ENCODE data around the gene PACSIN2.

The PACSIN2 gene

GRCh38 chr22:42880815-42881214, 134.1 kb downstream of the PACSIN2 start:
- DNase-seq = no peak
- no peak for ATAC-seq

DNA sequence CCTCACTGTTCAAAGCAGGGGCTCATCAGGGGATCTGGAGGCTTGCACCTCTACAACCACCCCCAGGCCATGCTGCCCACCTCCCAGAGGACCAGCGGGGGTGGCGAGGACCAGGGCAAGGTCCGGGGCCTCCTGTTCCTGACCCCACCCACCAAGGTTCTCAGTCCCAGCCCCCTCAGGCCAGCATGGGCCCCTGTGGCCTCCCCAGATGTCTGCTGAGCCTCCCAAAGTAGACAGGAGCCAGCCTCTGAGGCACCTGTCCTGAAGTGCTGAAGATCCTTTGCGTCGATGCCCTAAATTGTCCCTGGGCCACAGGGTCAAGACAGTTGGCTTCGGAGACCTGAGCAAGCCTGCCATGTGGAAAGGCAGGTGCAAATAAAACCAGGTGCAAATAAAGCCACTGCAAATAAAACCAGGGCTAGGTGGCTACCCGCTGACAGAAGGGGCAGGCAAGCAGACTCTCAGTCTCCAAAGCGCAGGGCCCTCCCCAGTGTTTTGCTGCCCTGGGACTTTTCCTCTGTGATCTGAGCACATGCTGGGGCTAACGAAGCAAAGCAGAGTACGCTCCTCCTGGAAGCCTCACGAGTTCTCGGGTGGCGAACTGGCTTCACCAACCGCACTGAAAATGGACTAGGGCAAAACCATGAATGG, 135.5 kb downstream of the PACSIN2 start:
- DNase-seq (no peak), ATAC-seq (no peak)

- no peak for DNase-seq
- no peak for ATAC-seq
Measured at GRCh38 chr22:42878561-42879305, 136.2 kb downstream of the PACSIN2 start.

GRCh38 chr22:42877597-42878340, 137.2 kb downstream of the PACSIN2 start:
- no peak for DNase-seq

DNA sequence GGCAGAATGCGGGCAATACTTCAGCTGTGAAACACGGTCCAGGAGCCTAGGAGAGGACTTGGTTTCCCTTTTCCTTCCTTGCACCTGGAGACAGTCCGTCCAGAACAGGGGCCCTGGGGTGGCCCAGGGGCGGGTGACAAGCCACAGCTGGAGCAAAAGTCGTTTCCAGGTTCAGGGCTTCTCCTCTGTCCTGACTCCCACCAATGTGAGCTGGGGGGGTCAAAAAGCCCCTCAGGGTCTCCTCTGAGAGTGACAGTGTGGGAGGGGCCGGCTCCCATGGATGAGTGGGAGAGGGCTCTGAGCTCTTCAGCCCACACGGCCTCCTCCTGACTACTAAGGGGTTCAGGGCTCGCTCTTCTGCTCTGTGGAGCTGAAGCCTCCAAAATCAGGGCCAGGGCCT, 137.8 kb downstream of the PACSIN2 start:
- no peak for ATAC-seq
- DNase-seq = no peak

More at GRCh38 chr22:42877597-42878340, 137.2 kb downstream of the PACSIN2 start:
- ATAC-seq = no peak

- no peak for ATAC-seq
- DNase-seq = no peak
Measured at GRCh38 chr22:42876041-42876440, 138.9 kb downstream of the PACSIN2 start.

- ATAC-seq = no peak
Measured at GRCh38 chr22:42874010-42874409, 140.9 kb downstream of the PACSIN2 start.

DNA sequence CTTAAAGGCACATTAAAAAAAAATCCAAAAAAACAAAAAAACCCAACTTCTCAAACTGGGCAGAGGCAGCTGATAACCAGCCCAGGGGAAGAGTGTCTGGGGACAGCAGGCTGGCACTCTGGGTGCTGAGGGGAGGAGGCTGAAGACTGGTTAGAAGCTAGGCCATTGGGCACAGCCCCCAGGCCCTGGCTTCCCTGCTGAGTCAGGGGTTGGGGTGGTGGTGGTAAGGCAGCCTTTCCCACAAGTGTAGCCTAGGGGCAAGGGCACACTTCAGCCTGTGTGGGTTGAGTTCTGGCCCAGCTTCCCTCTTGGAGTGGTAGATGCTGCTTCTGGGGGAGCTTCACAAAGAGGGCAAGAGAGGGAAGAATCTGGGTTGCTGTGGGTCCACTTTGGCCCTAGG, 141.6 kb downstream of the PACSIN2 start:
- ATAC-seq = no peak

More at GRCh38 chr22:42874010-42874409, 140.9 kb downstream of the PACSIN2 start:
- no peak for DNase-seq

DNA sequence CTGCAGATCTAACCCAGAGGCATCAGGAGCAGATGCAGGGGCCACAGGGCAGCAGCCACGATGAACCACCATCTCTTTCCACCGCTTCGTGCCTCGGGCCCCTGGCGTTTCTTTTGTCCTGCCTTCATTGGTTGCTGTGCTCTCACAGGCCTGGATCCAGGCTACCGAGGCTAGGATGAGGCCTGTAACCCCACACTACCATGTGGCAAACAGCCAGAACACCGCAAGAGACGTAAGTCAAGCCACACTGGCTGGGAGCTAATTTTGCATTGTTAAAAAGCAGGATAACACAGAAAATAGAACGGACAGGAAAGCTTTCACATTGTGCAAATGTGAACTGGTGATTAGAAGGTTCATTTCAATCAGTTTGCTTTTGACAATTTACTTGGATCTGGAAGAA, 142.1 kb downstream of the PACSIN2 start:
- ATAC-seq (no peak), DNase-seq (no peak)

More for the DNA sequence above, 141.6 kb downstream of the PACSIN2 start:
- no peak for DNase-seq

DNA sequence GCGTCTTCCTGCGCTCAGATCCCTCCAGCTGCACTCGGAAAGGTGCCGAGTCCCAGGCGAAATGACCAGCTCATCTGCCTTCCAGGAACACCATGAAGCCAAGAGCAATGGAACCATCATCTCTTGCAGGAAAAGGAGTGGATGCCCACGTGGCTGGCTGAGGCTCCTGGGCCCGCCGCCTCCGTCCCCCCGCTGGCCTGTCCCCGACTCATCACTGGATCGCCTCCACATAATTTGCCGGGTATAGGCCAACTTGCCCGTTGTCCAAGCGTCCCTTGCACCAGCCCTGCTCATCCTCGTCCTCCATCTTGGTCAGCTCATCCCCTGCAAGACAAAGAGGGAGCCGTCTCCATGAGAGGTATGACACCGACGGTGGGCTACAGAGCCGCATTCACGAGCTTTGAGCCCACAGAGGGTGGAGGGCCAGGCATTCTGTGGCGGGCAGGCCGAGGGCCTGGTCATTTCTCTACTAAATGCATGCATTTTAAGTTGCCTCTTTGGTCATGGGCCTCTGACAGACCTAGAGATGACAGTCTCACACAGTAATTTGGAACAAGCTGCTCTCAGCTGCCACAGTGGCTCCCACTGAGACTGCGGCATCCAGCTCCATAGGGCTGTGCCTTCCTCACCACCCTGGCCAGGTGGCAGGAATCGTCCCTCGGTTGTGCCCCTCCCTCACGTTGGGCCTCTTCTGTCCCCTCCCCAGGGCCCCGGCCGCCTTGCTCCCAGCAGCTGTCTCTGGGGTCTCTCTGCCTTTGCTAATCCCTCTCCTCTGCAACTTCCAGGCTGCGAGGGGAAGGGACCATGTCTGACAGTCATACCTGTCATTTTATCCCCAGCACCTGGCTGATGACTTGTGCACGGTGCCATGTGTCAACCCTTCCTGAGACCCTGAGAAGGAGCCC, 143.6 kb downstream of the PACSIN2 start:
- ATAC-seq = no peak

GRCh38 chr22:42869888-42870480, 145.0 kb downstream of the PACSIN2 start:
- ATAC-seq = no peak
- DNase-seq = no peak

More for the DNA sequence above, 143.6 kb downstream of the PACSIN2 start:
- DNase-seq = no peak

DNA sequence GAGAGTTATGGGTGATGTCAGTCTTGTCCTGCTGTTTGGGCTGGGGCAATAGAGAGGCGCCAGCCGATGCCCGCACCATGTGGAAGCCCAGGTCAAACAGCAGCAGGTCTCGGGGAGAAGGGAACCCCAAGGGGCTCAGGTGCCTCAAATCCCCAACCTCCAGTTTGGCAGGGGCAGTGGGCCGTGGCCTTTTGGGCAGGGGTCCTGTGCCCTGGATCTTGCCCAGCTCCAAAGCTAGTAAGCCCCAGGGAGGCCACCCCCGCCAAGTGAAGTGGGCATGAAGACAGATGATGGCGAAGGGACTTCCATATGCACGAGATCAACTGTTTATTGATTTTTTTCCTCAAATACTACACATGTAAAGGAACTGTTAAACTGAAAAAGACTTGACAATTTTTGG, 145.5 kb downstream of the PACSIN2 start:
- DNase-seq (no peak), ATAC-seq (no peak)

DNA sequence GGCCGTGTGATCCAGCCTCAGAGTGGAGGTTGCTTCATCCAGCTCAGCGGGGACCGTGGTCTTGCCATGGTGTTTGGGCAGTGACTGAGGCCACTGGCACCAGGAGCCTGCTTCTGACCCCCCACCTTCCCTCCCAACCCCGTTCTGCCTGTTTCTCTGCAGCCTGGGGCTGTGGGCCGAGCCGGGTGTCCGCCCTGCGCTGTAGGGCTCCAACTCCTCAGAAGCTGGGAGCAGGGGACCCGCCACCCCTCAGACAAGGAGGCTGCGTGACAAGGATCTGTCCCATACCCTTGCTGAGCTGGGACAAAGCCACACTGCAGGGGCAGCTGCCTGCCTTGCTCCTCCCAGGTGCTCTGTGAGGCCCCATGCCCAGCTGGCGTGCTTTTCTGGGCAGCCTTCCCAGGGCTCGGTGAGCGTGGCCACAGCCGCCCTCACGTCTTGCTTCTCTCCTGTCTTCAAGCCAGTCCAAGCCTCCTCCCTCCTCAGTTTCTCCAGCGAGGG, 146.1 kb downstream of the PACSIN2 start:
- DNase-seq (no peak), ATAC-seq (no peak)

- ATAC-seq = no peak
- DNase-seq = no peak
Measured at GRCh38 chr22:42866100-42866499, 148.8 kb downstream of the PACSIN2 start.

DNA sequence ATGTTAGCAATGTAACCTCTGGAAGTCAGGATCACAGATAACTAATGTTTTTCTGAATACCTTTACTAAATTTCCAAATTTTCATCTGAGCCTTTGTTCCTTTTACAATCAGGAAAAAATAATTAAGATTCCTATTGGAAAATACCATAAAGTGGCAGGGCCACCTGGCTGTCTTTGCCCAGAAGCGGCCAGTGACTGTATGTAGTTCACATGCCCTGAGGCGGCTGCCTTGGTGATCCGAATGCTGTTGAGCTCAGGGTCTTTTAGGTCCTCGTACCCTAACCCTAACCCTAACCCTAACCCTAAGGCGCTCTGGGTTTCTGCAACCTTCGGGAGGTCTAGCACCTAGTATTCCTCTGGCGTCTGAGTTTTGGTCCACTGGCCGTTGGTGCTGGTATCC, 149.4 kb downstream of the PACSIN2 start:
- DNase-seq (no peak), ATAC-seq (no peak)

GRCh38 chr22:42863349-42863961, 151.5 kb downstream of the PACSIN2 start:
- ATAC-seq = peak; percentile 83
- DNase-seq = peak; percentile 53

GRCh38 chr22:42862045-42862734, 152.8 kb downstream of the PACSIN2 start:
- DNase-seq (no peak), ATAC-seq (no peak)

DNA sequence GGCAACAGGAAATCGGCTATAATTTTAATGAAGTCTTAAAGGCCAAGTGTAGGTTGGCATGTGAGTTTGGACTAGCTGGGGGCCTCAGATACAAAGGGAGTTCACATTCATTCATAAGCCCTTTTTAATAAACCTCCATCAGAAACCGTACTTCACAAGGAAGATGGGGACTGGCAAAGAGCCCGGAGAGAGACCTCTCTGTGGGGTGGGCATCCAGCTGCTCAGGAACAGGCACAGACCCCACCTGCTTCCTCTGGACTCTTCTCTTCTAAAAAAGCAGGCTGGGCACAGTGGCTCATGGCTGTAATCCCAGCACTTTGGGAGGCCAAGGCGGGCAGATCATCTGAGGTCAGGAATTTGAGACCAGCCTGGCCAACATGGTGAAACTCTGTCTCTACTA, 154.0 kb downstream of the PACSIN2 start:
- ATAC-seq (no peak), DNase-seq (no peak)

DNA sequence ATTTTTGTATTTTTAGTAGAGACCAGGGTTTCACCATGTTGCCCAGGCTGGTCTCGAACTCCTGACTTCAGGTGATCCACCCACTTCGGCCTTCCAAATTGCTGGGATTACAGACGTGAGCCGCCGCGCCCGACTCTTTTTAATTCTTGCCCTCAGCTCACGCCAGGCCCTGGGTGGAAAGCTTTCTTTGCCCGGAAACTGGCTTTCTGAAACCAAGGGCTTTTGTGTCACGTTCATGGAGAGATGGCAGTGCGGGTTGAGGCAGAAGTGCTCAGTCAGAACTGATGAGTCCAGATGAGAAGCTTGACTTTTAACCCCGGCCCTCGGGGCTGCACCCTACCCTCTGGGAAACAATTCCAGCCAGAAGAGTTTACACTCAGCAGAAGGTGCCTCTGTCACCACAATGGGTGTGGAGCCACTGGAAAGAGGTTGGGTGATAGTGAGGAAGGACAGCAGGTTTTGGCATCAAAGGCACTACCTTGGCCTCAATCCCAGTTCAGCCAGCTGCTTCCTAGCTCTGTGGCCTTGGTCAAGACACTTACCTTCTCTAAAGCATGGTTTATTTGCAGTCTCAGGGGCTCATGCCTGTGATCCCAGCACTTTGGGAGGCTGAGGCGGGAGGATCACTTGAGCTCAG, 157.0 kb downstream of the PACSIN2 start:
- no peak for ATAC-seq
- DNase-seq = no peak

All from stimulated activated naive CD8-positive, alpha-beta T cell treated with anti-CD3 and anti-CD28 coated beads, Interleukin-15, Interleukin-2, amounts not matched to agents 100 U/mL and 50 U/mL, for 24 hours (primary cell).